NCI-H187 (cell line): ENCODE data around the gene CDK3.
"Not testable (repeated sequence)": the region's sequence is repeated elsewhere in the genome, so short reads cannot be mapped to it uniquely, and the experiment has no call there.

Source experiments
- DNase-seq, 2 experiments: peaks; one replicate each; lab custom pipeline; 2025; lab: John Stamatoyannopoulos, UW

The CDK3 gene

GRCh38 chr17:76039121-76039520, 38.5 kb downstream of the CDK3 start:
- DNase-seq: no peak

- no peak for DNase-seq
Measured at GRCh38 chr17:76040376-76040775, 39.7 kb downstream of the CDK3 start.

GRCh38 chr17:76042868-76043267, 42.2 kb downstream of the CDK3 start:
- DNase-seq: not testable (repeated sequence)

GRCh38 chr17:76044475-76045007, 43.9 kb downstream of the CDK3 start:
- not testable (repeated sequence) for DNase-seq

GRCh38 chr17:76046064-76046463, 45.4 kb downstream of the CDK3 start:
- DNase-seq: no peak

- DNase-seq: no peak
Measured at GRCh38 chr17:76048025-76048605, 47.5 kb downstream of the CDK3 start.

- no peak for DNase-seq
Measured at GRCh38 chr17:76048711-76049110, 48.1 kb downstream of the CDK3 start.

GRCh38 chr17:76049239-76049638, 48.6 kb downstream of the CDK3 start:
- no peak for DNase-seq

- DNase-seq: no peak
Measured at GRCh38 chr17:76049836-76050537, 49.3 kb downstream of the CDK3 start.

GRCh38 chr17:76050538-76051467, 50.1 kb downstream of the CDK3 start:
- DNase-seq: no peak

- no peak for DNase-seq
Measured at GRCh38 chr17:76051561-76051960, 50.9 kb downstream of the CDK3 start.

GRCh38 chr17:76053246-76054111, 52.8 kb downstream of the CDK3 start:
- DNase-seq: no peak

- DNase-seq: no peak
Measured at GRCh38 chr17:76054112-76054476, 53.4 kb downstream of the CDK3 start.
